ENCODE measurements around the gene SP1. TPM values are rescaled to one million over a fixed set of nuclear protein-coding genes. Genes with fewer than 3 reads are reported as not detected.

Gene SP1
- total and polyA plus RNA-seq, 9 donors: 25.7 to 109 (median 85.9) TPM

DNA sequence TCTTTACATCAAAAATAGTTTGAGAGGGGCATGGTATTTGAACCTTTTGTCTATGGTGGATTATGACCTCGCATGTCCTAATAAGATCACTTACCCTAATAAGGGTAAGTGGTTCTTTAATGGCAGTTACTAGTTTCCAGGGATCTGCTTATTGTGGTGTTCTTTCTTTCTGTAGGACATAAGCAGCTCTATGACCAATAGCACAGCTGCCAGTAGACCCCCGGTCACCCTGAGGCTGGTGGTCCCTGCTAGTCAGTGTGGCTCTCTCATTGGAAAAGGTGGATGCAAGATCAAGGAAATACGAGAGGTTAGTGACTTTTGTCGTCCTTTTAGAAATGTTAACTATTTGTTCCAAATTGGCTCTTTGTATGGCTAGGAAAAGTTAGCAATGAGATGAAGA is 79.1 kb downstream of the SP1 start:
- Histone ChIP-seq H3K36me3 (no peaks in the 10 kb centered on the region), H3K4me1 (ENCODE audit: insufficient read depth) (peaks cover 2% of the 10 kb centered on the region), H3K4me3 (no peak overlapping the region), H3K27ac (no peak overlapping the region), H3K27me3 (no peaks in the 10 kb centered on the region), H3K9me3 (no peaks in the 10 kb centered on the region)
- intact Hi-C loops (cut with DNase I): no loop called here
- TF ChIP-seq, protein P1, sequence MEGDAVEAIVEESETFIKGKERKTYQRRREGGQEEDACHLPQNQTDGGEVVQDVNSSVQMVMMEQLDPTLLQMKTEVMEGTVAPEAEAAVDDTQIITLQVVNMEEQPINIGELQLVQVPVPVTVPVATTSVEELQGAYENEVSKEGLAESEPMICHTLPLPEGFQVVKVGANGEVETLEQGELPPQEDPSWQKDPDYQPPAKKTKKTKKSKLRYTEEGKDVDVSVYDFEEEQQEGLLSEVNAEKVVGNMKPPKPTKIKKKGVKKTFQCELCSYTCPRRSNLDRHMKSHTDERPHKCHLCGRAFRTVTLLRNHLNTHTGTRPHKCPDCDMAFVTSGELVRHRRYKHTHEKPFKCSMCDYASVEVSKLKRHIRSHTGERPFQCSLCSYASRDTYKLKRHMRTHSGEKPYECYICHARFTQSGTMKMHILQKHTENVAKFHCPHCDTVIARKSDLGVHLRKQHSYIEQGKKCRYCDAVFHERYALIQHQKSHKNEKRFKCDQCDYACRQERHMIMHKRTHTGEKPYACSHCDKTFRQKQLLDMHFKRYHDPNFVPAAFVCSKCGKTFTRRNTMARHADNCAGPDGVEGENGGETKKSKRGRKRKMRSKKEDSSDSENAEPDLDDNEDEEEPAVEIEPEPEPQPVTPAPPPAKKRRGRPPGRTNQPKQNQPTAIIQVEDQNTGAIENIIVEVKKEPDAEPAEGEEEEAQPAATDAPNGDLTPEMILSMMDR (IDR thresholded peaks at IDR 0.05): no peak
- no peak for TF ChIP-seq POLR2A (IDR thresholded peaks at IDR 0.05)
- TF ChIP-seq EP300 (IDR thresholded peaks at IDR 0.05): no peak
- DNase-seq: no peak
- WGBS, 3 donors: 61 to 69% (median 68%) methylated on average over 4 of the region's 4 CpGs

DNA sequence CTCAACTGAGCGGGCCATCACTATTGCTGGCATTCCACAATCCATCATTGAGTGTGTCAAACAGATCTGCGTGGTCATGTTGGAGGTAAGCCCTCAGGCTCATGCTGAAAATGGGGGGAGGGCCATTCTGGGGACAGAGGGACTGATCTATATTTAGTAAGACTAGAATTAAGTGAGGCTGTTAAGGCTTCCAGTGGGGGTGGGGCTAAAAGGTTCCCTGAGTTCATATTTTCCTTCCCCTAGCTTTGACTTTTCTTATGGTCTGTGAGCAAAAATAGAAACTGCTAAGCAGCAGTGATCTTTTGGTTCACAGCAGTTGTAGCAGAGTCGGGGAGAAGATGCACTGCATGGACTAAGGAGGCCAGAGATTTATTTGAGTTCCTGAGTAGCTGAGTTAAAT is 81.1 kb downstream of the SP1 start:
- intact Hi-C loops (cut with DNase I): loop anchor here in 1 of 4 donors (5.0 kb wide), 1 partner anchor 46 kb away; the partner anchor contains the start of gene NPFF
- Histone ChIP-seq H3K4me1 (ENCODE audit: insufficient read depth) (no peaks in the 10 kb centered on the region), H3K36me3 (no peaks in the 10 kb centered on the region), H3K9me3 (no peaks in the 10 kb centered on the region), H3K27me3 (no peaks in the 10 kb centered on the region), H3K27ac (no peak overlapping the region), H3K4me3 (no peak overlapping the region)
- no peak for DNase-seq
- no peak for TF ChIP-seq EP300 (IDR thresholded peaks at IDR 0.05)
- no peak for TF ChIP-seq POLR2A (IDR thresholded peaks at IDR 0.05)
- WGBS, 3 donors: 60 to 75% (median 63%) methylated on average over 3 of the region's 3 CpGs

DNA sequence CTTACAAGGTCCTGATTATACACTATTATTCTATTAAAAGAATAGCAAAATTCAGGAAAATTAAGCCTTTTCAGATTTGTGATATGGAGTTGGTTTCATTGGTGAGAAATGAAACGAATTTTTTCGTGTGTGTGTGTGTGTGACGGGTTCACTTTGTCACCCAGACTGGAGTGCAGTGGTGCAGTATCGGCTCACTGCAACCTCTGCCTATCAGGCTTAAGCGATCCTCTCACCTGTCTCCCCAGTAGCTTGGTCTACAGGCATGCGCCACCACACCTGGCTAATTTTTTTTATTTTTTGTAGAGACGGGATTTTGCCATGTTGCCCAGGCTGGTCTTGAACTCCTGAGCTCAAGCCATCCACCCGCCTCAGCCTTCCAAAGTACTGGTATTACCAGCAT is 81.6 kb downstream of the SP1 start:
- TF ChIP-seq, protein P1 (IDR thresholded peaks at IDR 0.05): no peak
- TF ChIP-seq EP300 (IDR thresholded peaks at IDR 0.05) (no peak), POLR2A (IDR thresholded peaks at IDR 0.05) (no peak)
- Histone ChIP-seq H3K27ac (no peak overlapping the region), H3K36me3 (no peaks in the 10 kb centered on the region), H3K9me3 (no peaks in the 10 kb centered on the region), H3K4me3 (no peak overlapping the region), H3K27me3 (no peaks in the 10 kb centered on the region), H3K4me1 (ENCODE audit: insufficient read depth) (no peaks in the 10 kb centered on the region)
- intact Hi-C loops (cut with DNase I): loop anchor here in 1 of 4 donors (5.0 kb wide), 1 partner anchor 46 kb away; the partner anchor contains the start of gene NPFF
- DNase-seq: no peak
- 72 to 78% (median 75%) methylated on average over 8 of the region's 8 CpGs for WGBS, 3 donors

DNA sequence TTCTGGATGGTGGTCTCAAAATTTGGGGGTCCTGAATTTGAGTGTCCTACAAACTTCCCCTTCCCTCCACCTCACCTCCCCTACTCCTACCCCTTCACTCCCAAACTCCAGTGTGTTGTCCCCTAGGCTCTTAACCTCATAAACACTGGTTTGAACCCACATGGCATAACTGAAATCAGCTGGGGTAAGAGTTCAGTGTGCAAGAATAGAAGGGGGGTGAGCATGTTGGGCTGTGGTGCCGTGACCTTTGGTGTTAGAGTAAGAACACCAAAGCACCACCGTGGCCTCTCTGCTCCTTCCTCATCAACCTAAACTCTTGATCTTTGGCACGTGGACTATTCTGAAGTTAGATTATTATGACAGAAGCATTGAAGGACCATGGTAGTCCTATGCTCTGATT is 83.0 kb downstream of the SP1 start:
- TF ChIP-seq, protein P1 (IDR thresholded peaks at IDR 0.05): no peak
- TF ChIP-seq EP300 (IDR thresholded peaks at IDR 0.05): no peak
- TF ChIP-seq POLR2A (IDR thresholded peaks at IDR 0.05): no peak
- Histone ChIP-seq H3K9me3 (no peaks in the 10 kb centered on the region), H3K4me1 (ENCODE audit: insufficient read depth) (no peaks in the 10 kb centered on the region), H3K4me3 (no peak overlapping the region), H3K27ac (no peak overlapping the region), H3K36me3 (no peaks in the 10 kb centered on the region), H3K27me3 (no peaks in the 10 kb centered on the region)
- 54 to 58% (median 55%) methylated on average over 3 of the region's 3 CpGs for WGBS, 3 donors
- intact Hi-C loops (cut with DNase I): loop anchor here in 1 of 4 donors (5.0 kb wide), 1 partner anchor 44 kb away; the partner anchor contains the start of gene NPFF
- no peak for DNase-seq

DNA sequence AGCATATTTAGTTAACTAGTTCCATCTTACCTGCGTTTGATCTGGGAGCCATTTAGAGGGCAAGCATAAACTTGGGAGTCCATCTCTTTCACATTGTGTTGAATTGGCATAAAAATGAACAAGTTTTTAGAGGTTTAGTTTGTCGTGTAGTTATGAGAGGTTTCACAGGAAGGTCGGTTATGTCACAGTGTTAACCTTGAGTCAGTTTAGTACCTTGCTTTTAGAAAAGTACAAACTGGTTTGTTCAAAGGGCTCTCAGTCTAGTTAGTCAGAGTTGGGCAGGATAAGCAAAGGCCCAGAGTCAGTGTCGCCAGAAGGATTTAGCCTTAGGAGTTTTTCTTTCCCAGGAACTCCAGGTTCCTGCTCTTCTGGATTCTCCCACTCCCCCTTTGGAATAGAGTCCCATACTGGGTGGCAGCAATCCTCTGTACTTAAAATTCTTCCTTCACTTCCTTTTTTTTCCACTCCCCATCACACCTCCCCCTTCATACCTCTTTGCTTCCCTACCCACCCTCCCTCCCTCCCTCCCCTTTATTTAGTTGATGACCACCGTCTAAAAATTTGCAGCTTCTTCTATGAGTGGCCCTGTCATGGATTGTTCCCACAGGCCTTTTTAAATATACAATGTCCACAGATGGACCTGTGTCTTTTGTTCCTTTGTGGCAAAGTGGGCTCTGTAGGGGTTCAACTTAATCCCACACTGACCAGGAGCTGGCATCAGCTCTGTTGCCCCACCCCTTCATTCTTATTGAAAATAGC is 84.0 kb downstream of the SP1 start:
- TF ChIP-seq, protein P1 (IDR thresholded peaks at IDR 0.05): no peak
- TF ChIP-seq POLR2A (IDR thresholded peaks at IDR 0.05) (no peak), EP300 (IDR thresholded peaks at IDR 0.05) (no peak)
- Histone ChIP-seq H3K27ac (no peak overlapping the region), H3K36me3 (no peaks in the 10 kb centered on the region), H3K9me3 (no peaks in the 10 kb centered on the region), H3K4me3 (no peak overlapping the region), H3K4me1 (ENCODE audit: insufficient read depth) (no peaks in the 10 kb centered on the region), H3K27me3 (no peaks in the 10 kb centered on the region)
- 35 to 42% (median 40%) methylated on average over 5 of the region's 5 CpGs for WGBS, 3 donors
- intact Hi-C loops (cut with DNase I): loop anchor here in 1 of 4 donors (5.0 kb wide), 1 partner anchor 43 kb away; the partner anchor contains the start of gene NPFF
- DNase-seq: no peak
